Upper lobe of left lung (tissue), 6 donors: ENCODE results near the gene TNFRSF18. TPM values are rescaled to one million over a fixed set of nuclear protein-coding genes. Genes with fewer than 3 reads are reported as not detected.

Experiments
- ATAC-seq, 2 donors: fragments of 200-7000 bp; cut with Tn5 transposase; one replicate each; pipeline ENCODE4 v1.9.1; 2022; ENCODE audit warnings: mild to moderate bottlenecking in 2 of 2, moderate library complexity in 2 of 2; ENCODE audit not compliant: low FRiP score in 2 of 2
- DNase-seq, 2 donors: peaks; one replicate each; pipeline ENCODE4 v3.0.0-alpha.2; 2019 to 2020
- H3K27ac ChIP-seq, 4 donors: fragments of 200-600 bp; sonication (generic); one replicate each; pipeline ENCODE4 v1.5.1; 2016 to 2019
- H3K27me3 ChIP-seq, 4 donors: fragments of 200-600 bp; sonication (generic); one replicate each; pipeline ENCODE4 v1.5.1; 2017 to 2019
- H3K36me3 ChIP-seq, 4 donors: fragments of 200-600 bp; sonication (generic); one replicate each; pipeline ENCODE4 v1.5.1; 2016 to 2019
- H3K4me1 ChIP-seq, 4 donors: fragments of 200-600 bp; sonication (generic); one replicate each; pipeline ENCODE4 v1.5.1; 2018 to 2019
- H3K4me3 ChIP-seq, 4 donors: fragments of 200-600 bp; sonication (generic); one replicate each; pipeline ENCODE4 v1.5.1; 2017 to 2019; ENCODE audit warnings: mild to moderate bottlenecking in 2 of 4, moderate library complexity in 1 of 4
- H3K9me3 ChIP-seq, 4 donors: fragments of 200-600 bp; sonication (generic); one replicate each; pipeline ENCODE4 v1.5.1; 2018 to 2019
- CTCF ChIP-seq, 6 experiments: fragments of 450-650 bp in 4 of 6; fragments of 200-600 bp in 2 of 6; sonication (generic) in 2 of 6; IDR thresholded peaks; one replicate each; pipeline ENCODE4 v1.5.1; 2016 to 2019; ENCODE audit warnings: antibody characterized with exemption in 6 of 6
- EP300 ChIP-seq, 4 donors: sonication (generic); formaldehyde crosslinking; IDR thresholded peaks; one replicate each; pipeline ENCODE4 v1.5.1; 2017; ENCODE audit warnings: antibody characterized with exemption in 4 of 4, control low read depth in 2 of 4
- POLR2A ChIP-seq, 4 donors: fragments of 450-650 bp; IDR thresholded peaks; one replicate each; pipeline ENCODE4 v1.5.1; 2016 to 2017; ENCODE audit warnings: antibody characterized with exemption in 4 of 4, mild to moderate bottlenecking in 2 of 4
- POLR2AphosphoS5 ChIP-seq, 2 donors: sonication (generic); formaldehyde crosslinking; IDR thresholded peaks; one replicate each; pipeline ENCODE4 v1.5.1; 2017; ENCODE audit warnings: antibody characterized with exemption in 2 of 2
- WGBS, 2 donors: methylation state at CpG; one replicate each; pipeline ENCODE4 v1.1.5; 2017 to 2018; 5-methylcytosine and 5-hydroxymethylcytosine counted together
- total RNA-seq, 6 donors: library from RNA; depleted of rRNA in 4 of 6; stranded (reverse); fragments of >200 nt in 4 of 6; gene quantifications; one replicate each; pipeline versions ENCODE4 v1.1.0 to v1.2.1, GENCODE V29; 2016 to 2021
- donor health status: DM: no; HTN: no; CAD: no; lungs with moderate emphysema.
- donor health status: DM: no; HTN: yes; CAD: no; lungs with severe emphysema.

Gene TNFRSF18
- total RNA-seq, 6 donors from 2014 or later: 0.89 to 3.4 (median 2.1) TPM; not detected in 1

GRCh38 chr1:1228596-1229321 is 22.4 kb upstream of the TNFRSF18 start:
- TF ChIP-seq EP300 (IDR thresholded peaks at IDR 0.05) (no peak), POLR2A (IDR thresholded peaks at IDR 0.05) (no peak), CTCF (IDR thresholded peaks at IDR 0.05) (no peak), POLR2AphosphoS5 (IDR thresholded peaks at IDR 0.05) (no peak)
- Histone ChIP-seq H3K27me3 (no peaks in the 10 kb centered on the region), H3K4me3 (no peak overlapping the region), H3K36me3 (peaks cover 14 to 50% (median 41%) of the 10 kb centered on the region in 4 donors), H3K4me1 (peaks cover 27 to 41% (median 31%) of the 10 kb centered on the region in 4 donors), H3K27ac (no peak overlapping the region), H3K9me3 (peaks cover 0 to 3% (median 0%) of the 10 kb centered on the region in 4 donors)
- no peak for ATAC-seq
- DNase-seq: peak in 1 of 2 donors; percentile 69
- 88 to 96% methylated on average over 17 to 26 of the region's 28 CpGs for WGBS, 2 donors

- H3K9me3 ChIP-seq: peaks cover 0 to 3% (median 0%) of the 10 kb centered on the region in 4 donors
- TF ChIP-seq EP300 (IDR thresholded peaks at IDR 0.05) (no peak), POLR2AphosphoS5 (IDR thresholded peaks at IDR 0.05) (no peak), CTCF (IDR thresholded peaks at IDR 0.05) (no peak), POLR2A (IDR thresholded peaks at IDR 0.05) (no peak)
- ATAC-seq (no peak), DNase-seq (peak in 1 of 2 donors; percentile 86)
- peaks cover 24 to 36% (median 26%) of the 10 kb centered on the region in 4 donors for H3K4me1 ChIP-seq
- no peak overlapping the region for H3K27ac ChIP-seq
- H3K36me3 ChIP-seq: peaks cover 15 to 56% (median 46%) of the 10 kb centered on the region in 4 donors
- no peak overlapping the region for H3K4me3 ChIP-seq
- no peaks in the 10 kb centered on the region for H3K27me3 ChIP-seq
- 92 to 94% methylated on average over 3 to 25 of the region's 30 CpGs for WGBS, 2 donors
Observed at GRCh38 chr1:1228187-1228586, 21.8 kb upstream of the TNFRSF18 start.

- Histone ChIP-seq H3K27me3 (no peaks in the 10 kb centered on the region), H3K36me3 (peaks cover 23 to 64% (median 55%) of the 10 kb centered on the region in 4 donors), H3K4me3 (no peak overlapping the region), H3K4me1 (peaks cover 18 to 28% (median 18%) of the 10 kb centered on the region in 4 donors), H3K27ac (no peak overlapping the region), H3K9me3 (no peaks in the 10 kb centered on the region)
- no peak for TF ChIP-seq CTCF (IDR thresholded peaks at IDR 0.05)
- no peak for TF ChIP-seq POLR2AphosphoS5 (IDR thresholded peaks at IDR 0.05)
- no peak for TF ChIP-seq EP300 (IDR thresholded peaks at IDR 0.05)
- no peak for TF ChIP-seq POLR2A (IDR thresholded peaks at IDR 0.05)
- ATAC-seq: no peak
- 93 to 99% methylated on average over 11 to 13 of the region's 25 CpGs for WGBS, 2 donors
- peak in 1 of 2 donors; percentile 82 for DNase-seq
Observed at GRCh38 chr1:1227386-1227785, 21.0 kb upstream of the TNFRSF18 start.

GRCh38 chr1:1226566-1227362 is 20.4 kb upstream of the TNFRSF18 start:
- peaks cover 29 to 70% (median 61%) of the 10 kb centered on the region in 4 donors for H3K36me3 ChIP-seq
- WGBS, 2 donors: 94 to 98% methylated on average over 18 to 40 of the region's 44 CpGs
- H3K27me3 ChIP-seq: no peaks in the 10 kb centered on the region
- ATAC-seq: no peak
- H3K27ac ChIP-seq: no peak overlapping the region
- H3K9me3 ChIP-seq: no peaks in the 10 kb centered on the region
- TF ChIP-seq POLR2A (IDR thresholded peaks at IDR 0.05) (no peak), POLR2AphosphoS5 (IDR thresholded peaks at IDR 0.05) (no peak), EP300 (IDR thresholded peaks at IDR 0.05) (no peak), CTCF (IDR thresholded peaks at IDR 0.05) (no peak)
- peak in 1 of 2 donors; percentile 71 for DNase-seq
- peaks cover 18 to 27% (median 18%) of the 10 kb centered on the region in 4 donors for H3K4me1 ChIP-seq
- no peak overlapping the region for H3K4me3 ChIP-seq
